Stimulated activated CD8-positive, alpha-beta memory T cell treated with anti-CD3 and anti-CD28 coated beads, Interleukin-12 subunit alpha, Interleukin-12 subunit beta, amount 100 ng/mL, for 4 hours (primary cell): ENCODE data around the gene TGIF2.
"Not testable (repeated sequence)": the region's sequence is repeated elsewhere in the genome, so short reads cannot be mapped to it uniquely, and the experiment has no call there.

Experiments used
- DNase-seq: peaks from one replicate; pipeline ENCODE4 v3.0.0-alpha.2; 2020; ENCODE audit warnings: low read depth

TGIF2 gene

GRCh38 chr20:36614781-36615557 lies 41.6 kb downstream of the TGIF2 start:
- no peak for DNase-seq

DNA sequence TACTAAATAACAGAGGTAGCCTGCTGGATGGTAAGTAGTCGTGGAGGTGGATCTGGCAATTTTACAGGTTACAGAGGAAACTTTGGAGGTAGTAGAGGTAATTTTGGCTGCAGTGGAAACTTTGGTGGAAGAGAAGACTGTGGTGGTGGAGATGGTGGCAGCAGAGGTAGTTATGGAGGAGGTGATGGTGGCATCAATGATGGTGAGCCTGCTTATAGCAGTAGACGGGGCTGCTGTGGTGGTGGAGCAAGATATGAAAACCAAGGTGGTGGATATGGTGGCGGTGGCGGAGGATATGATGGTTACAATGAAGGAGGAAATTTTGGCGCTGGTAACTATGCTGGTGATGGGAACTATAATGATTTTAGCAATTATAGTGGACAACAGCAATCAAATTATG lies 47.5 kb downstream of the TGIF2 start:
- DNase-seq, result no peak

- no peak for DNase-seq
Measured at GRCh38 chr20:36623444-36623843, 50.0 kb downstream of the TGIF2 start.

- no peak for DNase-seq
Measured at GRCh38 chr20:36624068-36624943, 50.9 kb downstream of the TGIF2 start.

- no peak for DNase-seq
Measured at GRCh38 chr20:36624944-36625324, 51.5 kb downstream of the TGIF2 start.

- DNase-seq, result peak; percentile 15
Measured at GRCh38 chr20:36628076-36628475, 54.7 kb downstream of the TGIF2 start.

GRCh38 chr20:36629719-36630681 lies 56.6 kb downstream of the TGIF2 start:
- DNase-seq, result peak; percentile 30

- DNase-seq, result no peak
Measured at GRCh38 chr20:36631646-36632045, 58.2 kb downstream of the TGIF2 start.

DNA sequence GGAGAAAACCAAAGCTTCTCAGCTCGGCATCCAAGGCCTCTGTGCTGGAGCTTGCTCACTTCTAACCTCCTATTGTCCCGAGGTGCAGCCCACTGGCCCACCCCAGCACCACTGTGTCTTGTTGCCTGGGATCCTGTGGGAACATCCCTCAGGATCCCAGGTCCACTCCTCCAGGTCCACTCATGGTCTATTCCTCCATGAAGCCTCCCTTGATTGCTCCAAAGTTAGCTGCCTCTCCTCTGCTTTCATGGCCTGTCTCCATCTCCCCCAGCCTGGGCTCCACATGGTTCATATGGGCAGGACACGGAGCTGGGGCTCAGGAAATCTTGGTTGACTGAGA lies 58.7 kb downstream of the TGIF2 start:
- no peak for DNase-seq

DNA sequence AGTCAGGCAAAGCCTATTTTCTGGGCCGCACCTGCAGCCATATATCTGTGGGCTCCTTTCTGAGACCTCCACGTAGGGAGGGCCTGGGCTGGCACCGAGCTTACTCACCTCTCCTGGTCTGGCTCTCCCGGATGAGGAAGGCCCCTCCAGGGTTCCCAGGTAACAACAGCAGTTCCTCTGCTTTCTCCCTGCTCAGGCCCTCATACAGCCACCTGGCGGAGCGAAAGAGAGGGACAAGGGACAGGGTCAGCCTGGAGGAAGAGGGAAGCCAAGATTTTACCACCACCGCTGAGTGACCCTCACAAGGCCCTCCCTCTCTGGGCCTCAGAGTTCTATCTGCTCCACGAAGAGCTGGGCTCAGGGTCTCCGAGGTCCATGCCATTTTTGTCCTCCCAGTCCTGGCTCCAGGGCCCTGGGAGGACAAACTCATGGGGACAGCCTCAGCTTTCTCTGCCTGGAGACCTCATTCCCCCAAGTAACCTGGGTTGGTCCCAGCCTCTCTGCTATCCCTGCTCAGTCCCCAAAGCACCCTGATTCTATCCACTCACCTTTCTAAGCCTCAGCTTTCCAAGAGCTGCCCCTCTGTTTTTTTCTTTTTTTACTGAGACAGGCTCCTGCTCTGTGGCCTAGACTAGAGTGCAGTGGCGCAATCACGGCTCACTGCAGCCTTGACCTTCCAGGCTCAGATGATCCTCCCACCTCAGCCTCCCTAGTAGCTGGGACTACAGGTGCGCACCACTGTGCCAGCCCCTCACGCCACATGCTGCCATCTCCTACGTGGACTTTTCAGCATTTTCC lies 59.3 kb downstream of the TGIF2 start:
- DNase-seq, result no peak

GRCh38 chr20:36633285-36633772 lies 59.9 kb downstream of the TGIF2 start:
- DNase-seq, result no peak

DNA sequence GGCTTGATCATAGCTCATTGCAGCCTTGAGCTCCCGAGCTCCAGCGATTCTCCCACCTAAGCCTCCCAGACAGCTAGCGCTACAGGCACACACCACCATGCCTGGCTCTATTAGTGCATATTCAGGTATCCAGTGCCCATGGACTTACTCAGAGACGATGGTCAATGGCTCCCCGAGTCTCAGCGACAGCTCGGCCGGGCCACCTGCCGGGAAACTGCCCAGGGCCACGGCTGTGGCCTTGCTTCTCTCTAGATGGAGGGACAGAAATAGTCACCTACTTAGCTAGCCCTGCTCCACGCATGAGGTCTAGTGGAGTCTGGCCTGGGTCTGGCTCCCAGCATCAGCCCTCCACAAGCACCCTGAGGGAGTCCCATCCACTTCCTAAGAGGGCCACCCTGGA lies 60.9 kb downstream of the TGIF2 start:
- no peak for DNase-seq

DNA sequence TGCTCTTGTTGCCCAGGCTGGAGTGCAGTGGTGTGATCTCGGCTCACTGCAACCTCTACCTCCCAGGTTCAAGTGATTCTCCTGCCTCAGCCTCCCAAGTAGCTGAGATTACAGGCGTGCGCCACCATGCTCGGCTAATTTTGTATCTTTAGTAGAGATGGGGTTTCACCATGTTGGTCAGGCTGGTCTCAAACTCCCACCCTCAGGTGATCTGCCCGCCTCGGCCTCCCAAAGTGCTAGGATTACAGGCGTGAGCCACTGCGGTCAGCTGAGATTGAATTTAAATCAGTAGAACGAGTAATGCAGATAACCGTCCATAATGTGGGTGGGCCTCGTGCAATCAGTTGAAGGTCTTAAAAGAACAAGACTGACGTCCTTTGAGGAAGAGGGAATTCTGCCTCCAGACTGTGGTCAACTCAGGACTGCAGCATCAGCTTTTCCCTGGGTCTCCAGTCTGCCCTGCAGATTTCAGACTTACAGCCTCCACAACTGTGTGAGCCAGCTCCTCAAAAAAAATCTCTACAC lies 65.5 kb downstream of the TGIF2 start:
- DNase-seq, result not testable (repeated sequence)

DNA sequence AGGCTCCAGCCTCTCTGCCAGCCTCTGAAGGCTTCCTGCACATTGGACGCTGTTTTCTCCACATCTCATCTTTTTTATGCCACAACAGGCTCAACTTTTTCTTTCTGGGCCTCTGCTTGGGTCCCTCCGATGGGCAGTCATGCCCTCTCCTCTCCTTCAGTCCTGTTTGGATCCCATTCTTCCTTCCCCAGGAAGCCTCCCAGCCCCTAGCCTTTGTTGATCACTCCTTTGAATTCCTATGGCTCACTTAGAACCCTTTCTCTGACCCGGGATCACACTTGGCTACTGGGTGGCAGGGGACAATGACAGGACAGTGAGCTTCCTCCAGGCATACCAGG lies 68.1 kb downstream of the TGIF2 start:
- DNase-seq, result no peak

GRCh38 chr20:36642136-36642535 lies 68.7 kb downstream of the TGIF2 start:
- DNase-seq, result no peak
